Ishikawa (cell line): ENCODE results near the gene CIAO2B.

Experiments used
- FOXM1 ChIP-seq: IDR thresholded peaks from 2 replicates; pipeline ENCODE4 v1.6.1; 2012; ENCODE audit warnings: low read depth, borderline replicate concordance
- YY1 ChIP-seq: IDR thresholded peaks from 2 replicates; pipeline ENCODE4 v1.6.1; 2012; ENCODE audit warnings: low read depth
- TF ChIP-seq, protein P1 (sequence below): IDR thresholded peaks from 2 replicates; pipeline ENCODE4 v1.6.1; 2012

DNA sequence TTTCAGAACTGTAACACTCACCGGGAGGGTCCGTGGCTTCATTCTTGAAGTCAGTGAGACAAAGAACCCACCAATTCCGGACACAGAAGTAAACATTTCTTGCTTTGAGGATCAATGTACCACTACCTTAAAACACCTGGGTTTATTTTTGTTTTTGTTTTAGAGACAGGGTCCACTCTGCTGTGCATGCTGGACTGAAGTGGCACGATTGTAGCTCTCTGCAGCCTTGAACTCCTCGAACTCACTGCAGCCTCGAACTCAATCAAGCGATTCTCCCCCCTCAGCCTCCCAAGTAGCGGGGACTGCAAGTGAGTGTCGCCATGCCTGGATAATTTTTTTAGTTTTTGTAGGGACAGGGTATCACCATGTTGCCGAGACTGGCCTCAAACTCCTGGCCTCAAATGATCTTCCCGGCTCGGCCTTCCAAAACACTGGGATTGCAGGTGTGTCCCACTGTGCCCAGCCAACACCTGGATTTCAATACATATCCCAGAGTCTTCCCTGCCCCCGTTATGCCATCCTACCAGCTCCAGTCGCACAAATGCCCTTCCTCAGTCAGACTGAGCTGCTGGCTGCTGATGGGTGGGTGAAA, 41.2 kb upstream of the CIAO2B start:
- TF ChIP-seq, protein P1, sequence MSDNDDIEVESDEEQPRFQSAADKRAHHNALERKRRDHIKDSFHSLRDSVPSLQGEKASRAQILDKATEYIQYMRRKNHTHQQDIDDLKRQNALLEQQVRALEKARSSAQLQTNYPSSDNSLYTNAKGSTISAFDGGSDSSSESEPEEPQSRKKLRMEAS = no peak
- no peak for TF ChIP-seq YY1
- no peak for TF ChIP-seq FOXM1
